ENCODE measurements around the gene GLIS1.

GLIS1 gene

DNA sequence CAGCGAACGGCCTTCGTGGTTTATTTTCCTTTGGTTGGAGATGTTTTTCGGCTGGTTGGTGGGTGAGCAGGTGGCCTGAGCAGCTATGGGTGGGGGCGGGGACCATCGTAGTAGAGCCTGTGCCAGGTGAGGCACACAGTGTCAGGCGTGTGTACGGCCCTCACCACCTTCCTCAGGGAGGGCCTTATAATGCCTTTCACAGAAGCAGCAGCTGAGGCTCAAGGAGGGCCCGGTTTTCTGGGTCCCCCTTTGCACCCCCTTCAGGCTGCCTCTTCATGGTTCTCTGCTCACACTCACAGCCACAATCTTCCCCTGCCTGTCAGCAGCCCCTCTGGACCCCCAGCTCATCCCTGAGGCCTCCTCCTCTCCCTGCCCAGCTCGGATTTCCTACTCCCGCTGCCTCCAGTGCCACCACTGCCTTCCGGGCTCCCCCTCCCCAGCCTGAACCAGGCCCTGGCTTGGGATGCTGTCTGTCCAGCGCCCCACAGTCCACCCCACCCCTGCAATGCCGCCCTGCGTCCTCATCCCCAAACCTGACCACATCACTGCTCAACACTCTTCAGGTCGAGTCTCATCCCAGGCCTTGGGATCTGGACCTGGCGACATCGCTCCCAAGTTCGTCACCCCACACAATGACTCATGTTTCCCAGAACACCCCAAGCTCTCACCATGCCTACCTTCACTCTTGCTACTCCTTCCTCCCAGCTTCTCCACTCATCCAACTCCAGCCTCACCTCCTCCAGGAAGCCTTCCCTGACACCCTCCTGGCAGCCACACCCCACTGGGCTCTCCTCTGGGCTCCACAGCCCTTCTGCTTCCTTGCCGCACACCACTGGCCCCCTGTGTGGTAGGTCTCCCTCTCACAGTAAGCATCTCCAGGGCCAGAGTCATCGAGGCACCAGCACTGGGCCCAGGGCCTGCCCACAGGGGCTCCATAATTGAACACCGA is 225.9 kb downstream of the GLIS1 start:
- H3K4me3 ChIP-seq (ENCODE audit: low read depth, low read length), result no peak overlapping the region
- TF ChIP-seq, protein P1, sequence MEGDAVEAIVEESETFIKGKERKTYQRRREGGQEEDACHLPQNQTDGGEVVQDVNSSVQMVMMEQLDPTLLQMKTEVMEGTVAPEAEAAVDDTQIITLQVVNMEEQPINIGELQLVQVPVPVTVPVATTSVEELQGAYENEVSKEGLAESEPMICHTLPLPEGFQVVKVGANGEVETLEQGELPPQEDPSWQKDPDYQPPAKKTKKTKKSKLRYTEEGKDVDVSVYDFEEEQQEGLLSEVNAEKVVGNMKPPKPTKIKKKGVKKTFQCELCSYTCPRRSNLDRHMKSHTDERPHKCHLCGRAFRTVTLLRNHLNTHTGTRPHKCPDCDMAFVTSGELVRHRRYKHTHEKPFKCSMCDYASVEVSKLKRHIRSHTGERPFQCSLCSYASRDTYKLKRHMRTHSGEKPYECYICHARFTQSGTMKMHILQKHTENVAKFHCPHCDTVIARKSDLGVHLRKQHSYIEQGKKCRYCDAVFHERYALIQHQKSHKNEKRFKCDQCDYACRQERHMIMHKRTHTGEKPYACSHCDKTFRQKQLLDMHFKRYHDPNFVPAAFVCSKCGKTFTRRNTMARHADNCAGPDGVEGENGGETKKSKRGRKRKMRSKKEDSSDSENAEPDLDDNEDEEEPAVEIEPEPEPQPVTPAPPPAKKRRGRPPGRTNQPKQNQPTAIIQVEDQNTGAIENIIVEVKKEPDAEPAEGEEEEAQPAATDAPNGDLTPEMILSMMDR (IDR thresholded peaks at IDR 0.05; ENCODE audit: low read depth, low read length, missing control alignments), result no peak
- no peak for DNase-seq (ENCODE audit: low read depth)

DNA sequence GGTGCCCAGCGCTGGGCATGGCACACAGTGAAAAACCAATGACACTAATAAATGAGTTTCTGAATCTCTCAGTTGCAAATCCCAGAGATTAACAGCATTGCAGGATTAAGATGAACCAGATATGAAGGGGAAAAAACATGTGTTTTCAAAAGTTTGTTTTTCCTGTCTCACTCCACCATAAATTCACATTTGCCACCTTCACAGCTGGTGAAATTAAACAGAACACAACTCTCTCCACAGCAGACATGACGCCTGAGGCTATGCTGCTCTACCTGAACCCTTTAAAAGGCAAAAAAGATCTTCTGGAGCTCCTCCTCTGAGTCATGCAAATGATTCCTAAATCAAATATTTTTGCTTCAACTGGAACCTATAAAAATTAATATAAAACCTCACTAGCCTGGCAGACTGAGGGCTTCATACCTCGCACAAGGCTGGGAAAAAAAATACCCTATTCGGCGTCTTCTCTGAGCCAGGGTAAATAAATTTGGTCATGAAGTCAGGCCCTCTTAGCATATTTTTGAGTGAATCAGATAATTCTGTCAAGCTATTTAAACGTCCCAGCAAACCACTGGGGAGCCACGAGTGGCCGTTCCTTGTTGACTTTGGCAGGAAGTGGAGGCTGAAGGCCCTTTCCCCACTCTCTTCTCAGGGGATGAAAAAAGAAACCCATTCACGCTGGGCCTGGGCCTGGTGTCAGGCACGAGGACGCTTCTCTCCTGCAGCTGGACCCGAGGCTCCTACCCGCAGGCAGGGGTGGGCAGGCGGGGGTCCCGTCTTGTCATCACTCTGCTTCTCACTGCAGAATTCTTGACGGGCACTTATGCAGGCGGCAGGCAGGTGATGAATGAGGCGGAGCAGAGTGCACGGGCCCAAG is 226.8 kb downstream of the GLIS1 start:
- DNase-seq (ENCODE audit: low read depth), result no peak
- H3K4me3 ChIP-seq (ENCODE audit: low read depth, low read length), result no peak overlapping the region
- TF ChIP-seq, protein P1 (IDR thresholded peaks at IDR 0.05; ENCODE audit: low read depth, low read length, missing control alignments), result no peak

DNA sequence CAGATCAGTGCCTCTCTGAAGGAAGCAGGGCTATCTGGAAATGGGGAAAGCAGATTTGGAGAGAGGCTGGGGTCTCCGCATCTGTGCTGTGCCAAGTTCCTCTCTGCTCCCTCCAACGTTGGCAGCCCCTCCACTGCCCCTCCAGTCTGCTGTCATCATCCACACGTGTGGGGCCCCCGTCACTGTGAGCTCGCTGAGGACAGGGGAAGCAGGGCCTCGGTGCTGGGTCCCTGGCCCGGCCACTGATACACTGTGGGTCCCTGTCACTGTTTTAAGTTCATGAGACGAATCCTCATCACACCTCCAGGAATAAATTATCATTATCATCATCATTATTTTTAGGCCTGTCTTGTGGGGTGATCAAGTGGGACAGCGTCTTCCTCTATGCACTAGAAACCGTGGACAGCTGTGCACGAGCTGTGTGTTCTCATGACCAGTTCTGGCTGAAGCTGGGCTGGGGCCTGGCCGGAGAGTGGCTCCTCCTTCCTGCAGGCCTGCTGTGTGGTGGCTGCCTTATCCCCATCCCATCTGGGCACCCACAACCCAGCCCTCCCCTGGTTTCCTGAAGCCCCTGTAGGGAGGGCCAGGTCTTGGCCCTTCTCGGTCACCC is 227.5 kb downstream of the GLIS1 start:
- no peak overlapping the region for H3K4me3 ChIP-seq (ENCODE audit: low read depth, low read length)
- DNase-seq (ENCODE audit: low read depth), result no peak
- TF ChIP-seq, protein P1 (IDR thresholded peaks at IDR 0.05; ENCODE audit: low read depth, low read length, missing control alignments), result no peak

DNA sequence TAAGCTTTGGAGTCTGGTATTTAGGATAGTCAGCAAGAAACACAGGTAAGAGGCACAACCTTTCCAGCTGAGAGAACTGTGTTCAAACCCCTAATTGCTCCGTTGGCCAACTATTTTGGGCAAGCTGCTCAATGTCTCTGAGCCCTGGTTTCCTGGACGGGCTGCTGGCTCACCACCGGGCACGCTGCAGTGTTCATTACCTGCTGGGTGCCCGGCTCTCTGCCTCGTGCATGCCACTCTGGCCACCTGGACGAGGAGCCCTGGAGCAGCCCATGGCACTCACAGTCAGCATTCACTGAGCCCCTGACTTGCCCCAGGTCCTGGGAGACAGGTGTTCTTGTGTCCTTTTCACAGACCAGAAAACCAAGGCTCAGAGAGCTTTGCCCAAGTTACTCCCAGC is 228.7 kb downstream of the GLIS1 start:
- H3K4me3 ChIP-seq (ENCODE audit: low read depth, low read length), result no peak overlapping the region
- TF ChIP-seq, protein P1 (IDR thresholded peaks at IDR 0.05; ENCODE audit: low read depth, low read length, missing control alignments), result no peak
- DNase-seq (ENCODE audit: low read depth), result no peak

DNA sequence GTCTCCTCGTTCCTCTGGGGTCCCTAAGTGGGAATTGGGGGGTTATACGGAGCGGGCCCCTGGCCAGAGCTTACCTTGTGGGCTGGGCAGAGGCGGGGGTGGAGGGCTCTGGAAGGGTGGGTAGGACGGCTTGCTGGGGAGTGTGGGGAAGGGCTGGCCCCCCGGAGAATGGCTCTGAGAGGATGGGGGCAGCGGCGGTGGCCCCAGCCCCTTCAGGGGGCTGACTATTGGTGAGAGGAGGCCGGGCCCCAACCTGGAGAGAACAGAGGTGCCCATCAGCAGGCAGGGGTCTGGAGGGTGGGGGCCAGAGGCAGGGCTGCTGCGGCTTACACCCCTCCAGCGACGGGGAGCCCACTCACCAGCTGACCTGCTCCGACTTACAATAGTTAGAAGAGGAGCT is 229.2 kb downstream of the GLIS1 start:
- DNase-seq (ENCODE audit: low read depth), result no peak
- H3K4me3 ChIP-seq (ENCODE audit: low read depth, low read length), result no peak overlapping the region
- TF ChIP-seq, protein P1 (IDR thresholded peaks at IDR 0.05; ENCODE audit: low read depth, low read length, missing control alignments), result no peak

DNA sequence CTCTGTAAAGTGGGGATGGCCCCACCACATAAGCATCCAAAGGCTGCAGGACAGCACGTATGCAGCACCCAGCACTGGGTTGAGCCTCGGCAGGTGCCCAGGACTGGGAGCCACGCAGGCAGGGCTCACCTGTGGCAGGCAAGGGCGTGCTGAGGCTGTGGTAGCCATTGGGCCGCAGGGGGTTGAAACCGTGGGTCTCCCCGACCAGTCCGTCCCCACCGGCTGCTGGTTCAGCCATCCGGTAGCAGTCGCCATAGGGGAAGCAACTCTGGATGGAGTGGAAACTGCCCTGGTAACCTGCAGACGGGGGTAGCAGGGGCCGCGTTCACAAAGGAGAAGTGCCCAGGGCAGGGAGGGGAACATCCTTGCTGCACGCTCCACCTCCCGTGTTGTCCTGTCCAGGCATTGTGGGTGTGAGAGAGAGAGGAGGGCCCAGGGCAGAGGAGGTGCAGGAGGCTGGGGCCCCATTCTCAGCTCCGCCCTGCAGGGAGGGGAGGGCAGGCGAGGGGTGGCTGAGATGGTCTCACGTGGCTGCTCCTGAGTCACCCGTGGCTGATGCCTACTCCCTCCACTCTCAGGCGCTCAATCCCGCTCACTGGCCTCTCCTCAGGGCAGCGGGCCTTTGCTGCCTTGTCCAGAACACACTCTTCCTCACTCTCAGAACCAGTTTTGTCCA is 229.8 kb downstream of the GLIS1 start:
- TF ChIP-seq, protein P1 (IDR thresholded peaks at IDR 0.05; ENCODE audit: low read depth, low read length, missing control alignments), result no peak
- no peak for DNase-seq (ENCODE audit: low read depth)
- H3K4me3 ChIP-seq (ENCODE audit: low read depth, low read length), result no peak overlapping the region
